ENCODE results near the gene SH3BGR.

SH3BGR gene

GRCh38 chr21:39531064-39531463 is 79.3 kb downstream of the SH3BGR start:
- H3K27me3 ChIP-seq (ENCODE audit: insufficient read depth, poor library complexity, severe bottlenecking) = no peaks in the 10 kb centered on the region
- no peak for ATAC-seq (ENCODE audit: low read depth)
- TF ChIP-seq, protein P1, sequence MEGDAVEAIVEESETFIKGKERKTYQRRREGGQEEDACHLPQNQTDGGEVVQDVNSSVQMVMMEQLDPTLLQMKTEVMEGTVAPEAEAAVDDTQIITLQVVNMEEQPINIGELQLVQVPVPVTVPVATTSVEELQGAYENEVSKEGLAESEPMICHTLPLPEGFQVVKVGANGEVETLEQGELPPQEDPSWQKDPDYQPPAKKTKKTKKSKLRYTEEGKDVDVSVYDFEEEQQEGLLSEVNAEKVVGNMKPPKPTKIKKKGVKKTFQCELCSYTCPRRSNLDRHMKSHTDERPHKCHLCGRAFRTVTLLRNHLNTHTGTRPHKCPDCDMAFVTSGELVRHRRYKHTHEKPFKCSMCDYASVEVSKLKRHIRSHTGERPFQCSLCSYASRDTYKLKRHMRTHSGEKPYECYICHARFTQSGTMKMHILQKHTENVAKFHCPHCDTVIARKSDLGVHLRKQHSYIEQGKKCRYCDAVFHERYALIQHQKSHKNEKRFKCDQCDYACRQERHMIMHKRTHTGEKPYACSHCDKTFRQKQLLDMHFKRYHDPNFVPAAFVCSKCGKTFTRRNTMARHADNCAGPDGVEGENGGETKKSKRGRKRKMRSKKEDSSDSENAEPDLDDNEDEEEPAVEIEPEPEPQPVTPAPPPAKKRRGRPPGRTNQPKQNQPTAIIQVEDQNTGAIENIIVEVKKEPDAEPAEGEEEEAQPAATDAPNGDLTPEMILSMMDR (IDR thresholded peaks at IDR 0.05; ENCODE audit: poor library complexity, severe bottlenecking) = no peak

GRCh38 chr21:39531840-39532239 is 80.1 kb downstream of the SH3BGR start:
- H3K27me3 ChIP-seq (ENCODE audit: insufficient read depth, poor library complexity, severe bottlenecking) = no peaks in the 10 kb centered on the region
- H3K9me3 ChIP-seq (ENCODE audit: severe bottlenecking) = no peaks in the 10 kb centered on the region
- H3K4me3 ChIP-seq (ENCODE audit: severe bottlenecking) = no peak overlapping the region
- H3K36me3 ChIP-seq (ENCODE audit: low read depth) = no peaks in the 10 kb centered on the region
- H3K27ac ChIP-seq (ENCODE audit: poor library complexity, severe bottlenecking) = no peak overlapping the region
- no peak for ATAC-seq (ENCODE audit: low read depth)
- TF ChIP-seq, protein P1 (IDR thresholded peaks at IDR 0.05; ENCODE audit: poor library complexity, severe bottlenecking) = no peak
- no peak for DNase-seq (ENCODE audit: low spot score)
- H3K4me1 ChIP-seq (ENCODE audit: insufficient read depth, poor library complexity, severe bottlenecking) = no peaks in the 10 kb centered on the region

More at GRCh38 chr21:39531064-39531463, 79.3 kb downstream of the SH3BGR start:
- no peaks in the 10 kb centered on the region for H3K4me1 ChIP-seq (ENCODE audit: insufficient read depth, poor library complexity, severe bottlenecking)
- H3K36me3 ChIP-seq (ENCODE audit: low read depth) = no peaks in the 10 kb centered on the region
- no peak for DNase-seq (ENCODE audit: low spot score)
- no peak overlapping the region for H3K4me3 ChIP-seq (ENCODE audit: severe bottlenecking)
- no peak overlapping the region for H3K27ac ChIP-seq (ENCODE audit: poor library complexity, severe bottlenecking)
- H3K9me3 ChIP-seq (ENCODE audit: severe bottlenecking) = no peaks in the 10 kb centered on the region

- ATAC-seq (ENCODE audit: low read depth) (no peak), DNase-seq (ENCODE audit: low spot score) (no peak)
- Histone ChIP-seq H3K27ac (ENCODE audit: poor library complexity, severe bottlenecking) (no peak overlapping the region), H3K9me3 (ENCODE audit: severe bottlenecking) (no peaks in the 10 kb centered on the region), H3K27me3 (ENCODE audit: insufficient read depth, poor library complexity, severe bottlenecking) (no peaks in the 10 kb centered on the region), H3K4me1 (ENCODE audit: insufficient read depth, poor library complexity, severe bottlenecking) (no peaks in the 10 kb centered on the region), H3K36me3 (ENCODE audit: low read depth) (no peaks in the 10 kb centered on the region), H3K4me3 (ENCODE audit: severe bottlenecking) (no peak overlapping the region)
- TF ChIP-seq, protein P1 (IDR thresholded peaks at IDR 0.05; ENCODE audit: poor library complexity, severe bottlenecking) = no peak
Observed at GRCh38 chr21:39533545-39534380, 82.0 kb downstream of the SH3BGR start.

- H3K4me3 ChIP-seq (ENCODE audit: severe bottlenecking) = no peak overlapping the region
- no peaks in the 10 kb centered on the region for H3K4me1 ChIP-seq (ENCODE audit: insufficient read depth, poor library complexity, severe bottlenecking)
- DNase-seq (ENCODE audit: low spot score) = no peak
- TF ChIP-seq, protein P1 (IDR thresholded peaks at IDR 0.05; ENCODE audit: poor library complexity, severe bottlenecking) = no peak
- no peaks in the 10 kb centered on the region for H3K27me3 ChIP-seq (ENCODE audit: insufficient read depth, poor library complexity, severe bottlenecking)
- H3K36me3 ChIP-seq (ENCODE audit: low read depth) = no peaks in the 10 kb centered on the region
- ATAC-seq (ENCODE audit: low read depth) = no peak
- H3K27ac ChIP-seq (ENCODE audit: poor library complexity, severe bottlenecking) = no peak overlapping the region
- no peaks in the 10 kb centered on the region for H3K9me3 ChIP-seq (ENCODE audit: severe bottlenecking)
Observed at GRCh38 chr21:39535646-39536437, 84.1 kb downstream of the SH3BGR start.
